Femur (tissue), 1 donor: ENCODE measurements around the gene NUP188.
"Not testable (repeated sequence)": the region's sequence is repeated elsewhere in the genome, so short reads cannot be mapped to it uniquely, and the experiment has no call there.

Source experiments
- DNase-seq: peaks from one replicate; pipeline ENCODE4 v3.0.0-alpha.2; 2017

Gene NUP188

GRCh38 chr9:128943832-128944620, 3.5 kb upstream of the NUP188 start:
- no peak for DNase-seq

DNA sequence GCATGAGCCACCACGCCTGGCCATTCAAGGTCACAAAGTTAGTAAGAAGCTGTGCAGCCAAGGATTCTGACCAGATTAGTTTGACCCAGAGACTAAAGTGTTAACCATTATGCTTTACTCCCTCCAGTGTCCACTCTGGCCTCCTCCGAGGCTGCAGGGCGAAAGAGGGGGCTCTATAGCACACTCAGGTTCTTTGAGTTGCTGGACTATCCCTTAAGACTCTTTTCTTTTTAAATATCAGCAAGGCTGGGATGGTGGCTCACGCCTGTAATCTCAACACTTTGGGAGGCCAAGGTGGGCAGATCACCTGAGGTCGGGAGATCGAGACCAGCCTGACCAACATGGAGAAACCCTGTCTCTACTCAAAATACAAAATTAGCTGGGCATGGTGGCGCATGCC, 2.5 kb upstream of the NUP188 start:
- DNase-seq = not testable (repeated sequence)

GRCh38 chr9:128945798-128946501, 1.5 kb upstream of the NUP188 start:
- no peak for DNase-seq

DNA sequence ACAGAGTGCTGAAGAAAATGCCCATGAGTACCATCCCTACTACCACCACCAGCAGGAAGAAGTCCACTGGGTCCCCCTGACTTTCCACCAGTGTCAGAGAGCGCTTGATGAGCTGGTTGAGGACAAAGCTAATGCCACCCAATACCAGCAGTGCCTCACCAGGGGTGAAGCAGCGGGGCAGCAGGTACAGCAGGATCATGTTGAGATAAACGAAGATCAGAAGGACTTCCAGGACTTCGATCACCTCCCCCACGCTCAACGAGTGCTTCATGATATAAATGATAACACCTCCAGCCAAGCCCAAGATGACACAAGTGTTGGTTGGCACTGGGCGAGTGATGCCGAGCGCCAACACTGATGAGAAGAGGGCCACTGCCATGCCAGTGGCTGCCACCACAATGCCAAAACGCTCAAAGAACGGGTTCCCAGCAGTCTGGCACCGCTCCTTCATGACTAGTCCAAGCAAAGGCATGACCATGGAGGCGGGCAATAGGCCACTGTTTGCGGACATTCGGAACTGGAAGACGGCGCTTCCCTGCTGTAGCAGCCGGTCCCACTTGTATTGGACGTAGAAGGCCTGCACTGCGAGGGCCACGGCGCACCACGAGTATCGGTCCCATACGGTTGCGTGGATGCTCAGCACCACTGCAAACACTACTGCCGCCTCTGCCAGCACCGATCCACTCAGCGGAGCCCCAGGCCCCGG, 775 bp upstream of the NUP188 start:
- no peak for DNase-seq

- DNase-seq = no peak
Observed at GRCh38 chr9:128947277-128947526, 297 bp upstream of the NUP188 start.

- DNase-seq = not testable (repeated sequence)
Observed at GRCh38 chr9:128961403-128961802, 13.9 kb downstream of the NUP188 start.

DNA sequence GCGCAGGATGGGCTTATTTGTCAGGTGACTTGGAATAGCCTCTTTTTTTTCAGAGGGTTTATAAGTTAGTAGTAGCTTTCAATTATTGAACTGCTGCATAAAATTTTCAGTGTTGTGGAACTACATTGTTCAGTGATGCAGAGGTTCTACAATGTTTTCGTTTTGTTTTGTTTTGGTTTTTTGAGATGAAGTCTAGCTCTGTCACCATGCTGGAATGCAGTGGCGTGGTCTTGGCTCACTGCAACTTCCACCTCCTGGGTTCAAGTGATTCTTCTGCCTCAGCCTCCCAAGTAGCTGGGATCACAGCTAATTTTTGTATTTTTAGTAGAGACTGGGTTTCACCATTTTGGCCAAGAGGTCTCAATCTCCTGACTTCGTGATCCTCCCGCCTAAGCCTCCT, 22.0 kb downstream of the NUP188 start:
- no peak for DNase-seq

DNA sequence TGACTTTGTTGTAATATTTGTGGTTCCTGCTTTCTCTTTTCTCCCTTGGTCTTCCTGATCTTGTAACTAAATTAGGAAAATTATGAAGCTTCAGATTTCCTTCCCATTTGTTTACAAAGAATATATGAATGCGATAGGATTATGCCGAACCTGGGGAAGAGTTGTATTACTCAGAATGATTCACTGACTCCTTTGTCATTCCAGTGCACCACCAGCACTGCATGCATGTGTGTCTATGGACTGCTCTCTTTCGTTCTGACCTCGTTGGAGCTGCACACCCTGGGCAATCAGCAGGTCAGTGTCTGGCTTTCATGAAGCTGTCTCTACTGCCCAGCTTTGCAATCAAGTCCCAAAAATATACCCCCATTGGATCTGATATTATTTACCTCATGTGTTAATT, 25.5 kb downstream of the NUP188 start:
- no peak for DNase-seq

GRCh38 chr9:128979111-128979510, 31.6 kb downstream of the NUP188 start:
- no peak for DNase-seq

GRCh38 chr9:128983536-128983935, 36.0 kb downstream of the NUP188 start:
- DNase-seq = no peak

DNA sequence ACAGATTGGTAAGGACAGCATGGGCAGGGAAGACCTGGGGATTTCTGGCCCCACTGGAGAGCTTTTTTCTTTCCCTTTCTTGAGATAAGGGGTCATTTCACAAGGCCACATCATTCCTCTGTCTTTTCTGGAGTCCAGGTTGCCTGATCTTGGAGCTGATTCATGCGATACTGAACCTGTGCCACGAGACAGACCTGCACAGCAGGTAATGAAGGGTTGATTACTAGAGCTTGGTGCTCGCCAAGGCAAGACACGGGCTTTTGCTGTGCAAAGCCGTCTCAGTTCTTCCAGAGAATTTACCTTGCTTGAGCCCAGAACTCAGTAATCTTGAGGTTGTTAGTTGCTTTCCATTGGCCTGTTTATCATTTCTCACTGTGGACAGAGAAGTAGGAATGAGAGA, 39.2 kb downstream of the NUP188 start:
- DNase-seq = no peak

- peak; percentile 80 for DNase-seq
Observed at GRCh38 chr9:128987805-128988204, 40.3 kb downstream of the NUP188 start.

- peak; percentile 24 for DNase-seq
Observed at GRCh38 chr9:128992995-128993394, 45.5 kb downstream of the NUP188 start.

DNA sequence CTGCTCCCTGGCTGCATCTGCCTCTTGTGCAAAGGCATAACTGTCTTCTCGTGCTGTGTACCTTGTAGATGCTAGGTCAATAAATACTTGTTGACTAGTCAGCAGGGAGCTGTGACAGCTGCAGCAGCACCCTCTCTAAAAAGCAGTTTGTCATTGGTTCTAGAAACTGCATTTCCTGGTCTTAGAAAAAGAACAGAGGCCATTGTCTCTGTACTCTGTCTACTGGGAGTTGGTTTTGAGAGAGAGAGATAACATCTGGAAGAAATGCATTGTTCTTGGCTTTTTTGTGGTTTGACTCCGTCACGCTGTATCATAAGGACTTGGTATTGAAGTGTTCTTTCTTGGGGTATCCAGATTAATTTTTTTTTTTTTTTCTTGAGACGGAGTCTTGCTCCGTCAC, 48.3 kb downstream of the NUP188 start:
- DNase-seq = no peak

DNA sequence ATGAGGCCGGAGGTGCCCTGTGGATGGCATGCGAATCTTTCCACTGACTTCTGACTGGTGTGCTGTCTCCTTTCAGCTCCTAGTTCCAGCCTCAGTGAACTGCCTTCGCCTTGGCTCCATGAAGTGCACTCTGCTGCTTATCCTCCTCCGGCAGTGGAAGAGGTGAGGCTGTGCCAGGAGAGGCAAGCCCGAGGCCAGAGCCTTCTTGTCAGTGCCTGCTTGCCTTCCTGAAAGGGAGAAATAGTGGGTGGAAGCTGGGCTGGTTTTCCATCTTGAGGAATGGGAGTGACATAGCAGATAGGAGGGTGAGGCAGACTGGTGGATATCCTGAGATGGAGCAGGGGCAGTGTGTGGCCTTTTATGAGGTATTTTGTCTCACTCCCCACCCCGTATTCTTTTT, 51.0 kb downstream of the NUP188 start:
- no peak for DNase-seq

GRCh38 chr9:128999581-129000206, 52.2 kb downstream of the NUP188 start:
- DNase-seq = no peak

- DNase-seq = no peak
Observed at GRCh38 chr9:129001504-129002325, 54.2 kb downstream of the NUP188 start.

DNA sequence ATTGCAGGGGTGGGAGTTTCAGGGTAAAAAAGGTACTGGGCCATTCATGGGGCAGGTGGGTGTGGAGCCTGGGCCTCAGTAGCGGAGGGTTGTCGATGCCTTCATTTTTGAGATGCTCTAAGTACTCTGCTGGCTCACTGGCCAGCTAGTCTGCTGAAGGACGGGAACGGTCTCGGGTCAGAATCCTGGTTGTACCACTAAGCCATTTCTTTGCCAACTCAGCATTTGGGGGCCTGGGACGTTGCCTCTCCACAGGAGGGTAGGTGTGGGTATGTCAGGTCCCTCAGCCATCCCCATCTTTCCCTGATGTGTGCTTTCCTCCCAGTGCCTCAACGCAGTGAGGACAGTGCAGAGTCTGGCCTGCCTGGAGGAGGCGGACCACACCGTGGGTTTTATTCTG, 55.5 kb downstream of the NUP188 start:
- DNase-seq = no peak

- not testable (repeated sequence) for DNase-seq
Observed at GRCh38 chr9:129004173-129004572, 56.7 kb downstream of the NUP188 start.

- no peak for DNase-seq
Observed at GRCh38 chr9:129005336-129005997, 58.0 kb downstream of the NUP188 start.

GRCh38 chr9:129006328-129007034, 59.0 kb downstream of the NUP188 start:
- peak; percentile 75 for DNase-seq
